ENCODE data around the gene FNTB. TPM values are rescaled to one million over a fixed set of nuclear protein-coding genes. Genes with fewer than 3 reads are reported as not detected.

FNTB gene
- polyA plus RNA-seq, 3 donors = 12.3 to 14.2 (median 14.1) TPM

DNA sequence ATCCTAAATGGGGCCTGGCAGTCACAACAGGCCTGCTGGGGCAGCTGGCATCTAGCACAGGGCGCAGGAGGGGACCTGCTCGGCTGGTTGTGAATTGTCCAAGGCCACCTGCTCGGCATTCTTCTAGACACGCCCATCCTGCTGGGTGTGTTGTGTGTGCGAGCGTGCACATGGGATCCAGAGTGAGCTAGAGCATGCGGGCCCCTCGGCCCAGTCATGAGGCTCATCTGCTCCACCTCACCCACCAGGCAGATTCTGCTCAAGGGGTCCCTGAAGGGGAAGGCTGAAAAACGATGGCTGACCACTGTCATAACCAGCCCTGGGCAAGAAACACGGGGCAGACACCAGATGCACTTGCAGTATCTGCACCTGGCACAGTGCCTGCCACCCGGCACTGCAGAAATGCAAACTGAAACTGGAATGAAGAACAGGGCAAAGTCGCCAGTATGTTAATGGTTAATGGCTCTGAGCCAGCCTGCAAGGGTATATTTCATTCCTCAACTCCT, 83.8 kb downstream of the FNTB start:
- TF ChIP-seq, protein P1, sequence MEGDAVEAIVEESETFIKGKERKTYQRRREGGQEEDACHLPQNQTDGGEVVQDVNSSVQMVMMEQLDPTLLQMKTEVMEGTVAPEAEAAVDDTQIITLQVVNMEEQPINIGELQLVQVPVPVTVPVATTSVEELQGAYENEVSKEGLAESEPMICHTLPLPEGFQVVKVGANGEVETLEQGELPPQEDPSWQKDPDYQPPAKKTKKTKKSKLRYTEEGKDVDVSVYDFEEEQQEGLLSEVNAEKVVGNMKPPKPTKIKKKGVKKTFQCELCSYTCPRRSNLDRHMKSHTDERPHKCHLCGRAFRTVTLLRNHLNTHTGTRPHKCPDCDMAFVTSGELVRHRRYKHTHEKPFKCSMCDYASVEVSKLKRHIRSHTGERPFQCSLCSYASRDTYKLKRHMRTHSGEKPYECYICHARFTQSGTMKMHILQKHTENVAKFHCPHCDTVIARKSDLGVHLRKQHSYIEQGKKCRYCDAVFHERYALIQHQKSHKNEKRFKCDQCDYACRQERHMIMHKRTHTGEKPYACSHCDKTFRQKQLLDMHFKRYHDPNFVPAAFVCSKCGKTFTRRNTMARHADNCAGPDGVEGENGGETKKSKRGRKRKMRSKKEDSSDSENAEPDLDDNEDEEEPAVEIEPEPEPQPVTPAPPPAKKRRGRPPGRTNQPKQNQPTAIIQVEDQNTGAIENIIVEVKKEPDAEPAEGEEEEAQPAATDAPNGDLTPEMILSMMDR (IDR thresholded peaks at IDR 0.05) = no peak
- 67% methylated on average over 7 of the region's 12 CpGs for WGBS (ENCODE audit: insufficient coverage)

DNA sequence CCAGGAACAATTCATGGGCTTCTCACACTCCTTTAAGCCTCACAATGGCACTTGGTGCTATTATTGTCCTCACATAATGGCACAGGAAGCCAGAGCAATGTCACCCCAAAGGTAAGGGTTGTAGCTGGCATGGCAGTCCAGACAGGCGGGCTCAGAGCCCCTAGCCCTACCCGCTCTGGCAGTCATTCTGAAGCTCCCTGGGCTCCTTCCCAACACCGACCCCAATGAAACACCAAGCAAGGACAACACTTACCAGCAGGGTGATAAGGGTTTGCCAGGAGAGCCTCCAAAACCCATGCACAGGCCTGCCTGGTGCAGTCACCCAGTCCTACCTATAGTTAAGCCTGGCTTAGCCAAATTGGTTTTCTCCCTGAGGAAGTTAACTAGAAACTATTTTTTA, 84.8 kb downstream of the FNTB start:
- Histone ChIP-seq H3K79me2 (ENCODE audit: insufficient read depth, low read length) (peaks cover 56% of the 10 kb centered on the region), H3K4me3 (replicated peaks in 1 of 3; ENCODE audit: low read depth in 2 of 3, low read length in 3 of 3) (no peak overlapping the region), H3K36me3 (replicated peaks in 1 of 2; ENCODE audit: control insufficient read depth in 1 of 2, insufficient read depth in 2 of 2, low read length in 2 of 2) (peaks cover 36 to 61% of the 10 kb centered on the region in 2 donors), H3K9me3 (replicated peaks in 1 of 2; ENCODE audit: control insufficient read depth in 1 of 2, insufficient read depth in 1 of 2, low read length in 2 of 2) (no peaks in the 10 kb centered on the region), H4K20me1 (ENCODE audit: insufficient read depth, low read length) (peaks cover 49% of the 10 kb centered on the region), H3K4me1 (ENCODE audit: control insufficient read depth in 1 of 2, insufficient read depth in 2 of 2, low read length in 2 of 2) (peaks cover 22 to 54% of the 10 kb centered on the region in 2 donors), H3K27me3 (ENCODE audit: control insufficient read depth in 2 of 2, insufficient read depth in 2 of 2, low read length in 2 of 2) (no peaks in the 10 kb centered on the region), H3K9ac (ENCODE audit: insufficient read depth, low read length, poor library complexity, severe bottlenecking) (no peak overlapping the region), H3K4me2 (replicated peaks; ENCODE audit: extremely low read depth, low read length, poor library complexity, severe bottlenecking) (no peak overlapping the region), H3K27ac (ENCODE audit: low read depth in 1 of 2, low read length in 2 of 2) (peak overlapping the region in 1 of 2 donors; percentile 80), H2AFZ (ENCODE audit: insufficient read depth, low read depth, low read length, poor library complexity, severe bottlenecking) (no peak overlapping the region)
- Mint-ChIP-seq H3K9me3 (no peaks in the 10 kb centered on the region), H3K36me3 (peaks cover 47 to 67% of the 10 kb centered on the region in 2 donors), H3K4me1 (peaks cover 34% of the 10 kb centered on the region), H3K27me3 (ENCODE audit: low read depth in 3 of 3) (no peaks in the 10 kb centered on the region), H3K27ac (peak overlapping the region in 4 of 7 donors; percentile 18 to 52 (median 28)), H3K4me3 (no peak overlapping the region)
- no peak for DNase-seq
- TF ChIP-seq, protein P1 (IDR thresholded peaks at IDR 0.05) = no peak
- intact Hi-C loops (cut with micrococcal nuclease) = no loop called here
- WGBS (ENCODE audit: insufficient coverage) = 89% methylated on average over 2 of the region's 3 CpGs

More for the DNA sequence above, 83.8 kb downstream of the FNTB start:
- intact Hi-C loops (cut with micrococcal nuclease) = no loop called here
- Mint-ChIP-seq H3K36me3 (peaks cover 43 to 67% of the 10 kb centered on the region in 2 donors), H3K9me3 (no peaks in the 10 kb centered on the region), H3K4me3 (no peak overlapping the region), H3K27me3 (ENCODE audit: low read depth in 3 of 3) (no peaks in the 10 kb centered on the region), H3K27ac (peak overlapping the region in 2 of 7 donors; percentile 16 to 58), H3K4me1 (peaks cover 29% of the 10 kb centered on the region)
- H3K9me3 ChIP-seq (replicated peaks in 1 of 2; ENCODE audit: control insufficient read depth in 1 of 2, insufficient read depth in 1 of 2, low read length in 2 of 2) = no peaks in the 10 kb centered on the region
- H3K4me2 ChIP-seq (replicated peaks; ENCODE audit: extremely low read depth, low read length, poor library complexity, severe bottlenecking) = no peak overlapping the region
- H2AFZ ChIP-seq (ENCODE audit: insufficient read depth, low read depth, low read length, poor library complexity, severe bottlenecking) = no peak overlapping the region
- no peak overlapping the region for H3K4me3 ChIP-seq (replicated peaks in 1 of 3; ENCODE audit: low read depth in 2 of 3, low read length in 3 of 3)
- H3K27me3 ChIP-seq (ENCODE audit: control insufficient read depth in 2 of 2, insufficient read depth in 2 of 2, low read length in 2 of 2) = no peaks in the 10 kb centered on the region
- H3K36me3 ChIP-seq (replicated peaks in 1 of 2; ENCODE audit: control insufficient read depth in 1 of 2, insufficient read depth in 2 of 2, low read length in 2 of 2) = peaks cover 35 to 65% of the 10 kb centered on the region in 2 donors
- peak overlapping the region in 1 of 2 donors; percentile 9 for H3K27ac ChIP-seq (ENCODE audit: low read depth in 1 of 2, low read length in 2 of 2)
- no peak overlapping the region for H3K9ac ChIP-seq (ENCODE audit: insufficient read depth, low read length, poor library complexity, severe bottlenecking)
- H3K79me2 ChIP-seq (ENCODE audit: insufficient read depth, low read length) = peaks cover 51% of the 10 kb centered on the region
- H4K20me1 ChIP-seq (ENCODE audit: insufficient read depth, low read length) = peaks cover 48% of the 10 kb centered on the region
- peaks cover 20 to 44% of the 10 kb centered on the region in 2 donors for H3K4me1 ChIP-seq (ENCODE audit: control insufficient read depth in 1 of 2, insufficient read depth in 2 of 2, low read length in 2 of 2)
- DNase-seq = no peak

Data from CD14-positive monocyte (primary cell).